Heart left ventricle (tissue), 13 donors: ENCODE measurements around the gene SLC36A2.

Experiments
- CTCF ChIP-seq, 12 donors: fragments of 200-600 bp; sonication (generic) in 4 of 12; IDR thresholded peaks; one replicate each; pipeline versions ENCODE4 v1.5.0 to v1.8.0; 2018 to 2022; ENCODE audit warnings: antibody characterized with exemption in 12 of 12, mild to moderate bottlenecking in 5 of 12
- POLR2A ChIP-seq, 2 donors: fragments of 450-650 bp; IDR thresholded peaks; one replicate each; pipeline ENCODE4 v1.6.1; 2017; ENCODE audit warnings: antibody characterized with exemption in 2 of 2, mild to moderate bottlenecking in 2 of 2, moderate library complexity in 2 of 2
- donor health status: ischemic (EF 13 %, LVEDD 7.1; RV severe dilation, severe dysfunction).
- donor health status: DM: no; HTN: yes; CAD: no.
- donor health status: DM: no; HTN: no; CAD: no.
- donor health status: ischemic (EF 25% LVEDD 6.9; RV normal size, moderate dysfunction).
- donor health status: ischemic (EF 25% LVEDD 5.7; RV mildly dilated, moderate dysfunction).
- donor health status: ischemic (EF 35%, LVEDD 5.7; RV mildly dilated, moderate dysfunction).
- donor health status: nonischemic (EF 11% LVEDD 7.7; RV severe dilation, severe dysfunction).
- donor health status: DM: yes; HTN: yes; CAD: no.
- donor health status: PGD.
- donor health status: ischemic (EF 29% LVEDD 5.4; RV normal size, mild dysfunction).
- donor health status: nonischemic (EF 23%, LVEDD 6.1; RV moderate dilation, normal function).

GRCh38 chr5:151388960-151389359 is 41.6 kb upstream of the SLC36A2 start:
- TF ChIP-seq CTCF (IDR thresholded peaks at IDR 0.05) = no peak
- TF ChIP-seq POLR2A (IDR thresholded peaks at IDR 0.05) = no peak
